K562 (cell line): ENCODE data around the gene TIMM50. TPM values are rescaled to one million over a fixed set of nuclear protein-coding genes. Genes with fewer than 3 reads are reported as not detected.

ENCODE experiments used
- ATAC-seq: fragments of 200-7000 bp; cut with Tn5 transposase; 3 replicates; pipeline ENCODE4 v1.9.1; 2020; ENCODE audit warnings: moderate library complexity
- BruUV-seq: library from RNA; stranded (reverse); fragments of 400-500 nt; replicated peaks from 2 replicates; lab custom pipeline; 2021; lab: Mats Ljungman, UMichigan
- CTCF ChIA-PET: fragments of 300-600 bp; formaldehyde crosslinking; extraction: SDS; loops from one replicate; lab custom pipeline; 2021; ENCODE audit warnings: low intra/inter-chr PET ratio; lab: Yijun Ruan, JAX
- POLR2A ChIA-PET: fragments of 300-600, 350-650 bp; sonication (Branson Sonifier 250); formaldehyde crosslinking; extraction: SDS; loops from one replicate; lab custom pipeline; 2021; ENCODE audit warnings: antibody characterized with exemption, inconsistent platforms; lab: Yijun Ruan, JAX
- DNase-seq, 4 experiments: peaks; one replicate each; pipeline versions ENCODE4 v3.0.0 to v3.0.0-alpha.2; 2011 to 2018; ENCODE audit warnings: low spot score in 3 of 4, mixed read lengths in 3 of 4; ENCODE audit errors: extremely low read depth in 1 of 4
- FAIRE-seq: peaks from 2 replicates; lab custom pipeline; 2011; peaks lifted over from hg19 to GRCh38; lab: Jason Lieb, UNC
- H2AFZ ChIP-seq: 2 replicates; pipeline ENCODE4 v1.6.0; 2011; ENCODE audit warnings: low read depth, low read length, control low read depth, inconsistent platforms
- H3K27ac ChIP-seq: fragments of 200-600 bp; 3 replicates; pipeline ENCODE4 v1.8.0; 2011; ENCODE audit warnings: low read depth, mild to moderate bottlenecking, control low read depth, inconsistent platforms, low read length, moderate library complexity, mixed read lengths; ENCODE audit errors: extremely low read depth
- H3K27me3 ChIP-seq, 2 experiments: fragments of 300-600 bp in 1 of 2; 2 replicates in 1 of 2; 3 replicates in 1 of 2; pipeline versions ENCODE4 v1.6.0 to v1.8.0; 2011; ENCODE audit warnings: inconsistent platforms in 2 of 2, low read length in 2 of 2, mild to moderate bottlenecking in 1 of 2, mixed read lengths in 1 of 2, moderate library complexity in 1 of 2; ENCODE audit not compliant: control insufficient read depth in 2 of 2, insufficient read depth in 2 of 2
- H3K36me3 ChIP-seq: fragments of 300-600 bp; 3 replicates; pipeline ENCODE4 v1.8.0; 2011; ENCODE audit warnings: mild to moderate bottlenecking, low read length, inconsistent platforms; ENCODE audit not compliant: control insufficient read depth, insufficient read depth
- H3K4me1 ChIP-seq, 2 experiments: fragments of 200-600 bp in 1 of 2; replicated peaks in 1 of 2; 2 replicates in 1 of 2; 3 replicates in 1 of 2; pipeline versions ENCODE4 v1.5.1 to v1.8.0; 2011; ENCODE audit warnings: inconsistent platforms in 2 of 2, low read length in 2 of 2, mild to moderate bottlenecking in 1 of 2, mixed read lengths in 1 of 2, moderate library complexity in 1 of 2; ENCODE audit not compliant: control insufficient read depth in 2 of 2, insufficient read depth in 2 of 2
- H3K4me2 ChIP-seq: 2 replicates; pipeline ENCODE4 v1.6.1; 2011; ENCODE audit warnings: low read length, control low read depth, inconsistent platforms, mixed read lengths; ENCODE audit not compliant: insufficient read depth
- H3K4me3 ChIP-seq: fragments of 200-600 bp; sonication (generic), shearing (Covaris generic); 2 replicates; pipeline ENCODE4 v1.5.1; 2016; ENCODE audit warnings: control low read depth, inconsistent platforms
- H3K79me2 ChIP-seq: fragments of 200-600 bp; 3 replicates; pipeline ENCODE4 v1.8.0; 2011; ENCODE audit warnings: low read length, inconsistent platforms; ENCODE audit not compliant: control insufficient read depth, insufficient read depth
- H3K9ac ChIP-seq, 2 experiments: 2 replicates each; pipeline versions ENCODE4 v1.6.0 to v1.6.1; 2011; ENCODE audit warnings: low read depth in 2 of 2, low read length in 2 of 2, control low read depth in 1 of 2, inconsistent platforms in 1 of 2, mild to moderate bottlenecking in 1 of 2, mixed read lengths in 1 of 2; ENCODE audit not compliant: insufficient read depth in 1 of 2
- H3K9me1 ChIP-seq: one replicate; pipeline ENCODE4 v1.6.0; 2011; ENCODE audit warnings: inconsistent platforms, mild to moderate bottlenecking, low read length, moderate library complexity; ENCODE audit not compliant: control insufficient read depth, insufficient read depth
- H3K9me3 ChIP-seq: replicated peaks from 2 replicates; pipeline ENCODE4 v1.5.1; 2011; ENCODE audit warnings: low read depth, low read length, inconsistent platforms; ENCODE audit not compliant: control insufficient read depth, insufficient read depth
- H4K20me1 ChIP-seq: replicated peaks from 2 replicates; pipeline ENCODE4 v1.6.1; 2011; ENCODE audit warnings: low read length, inconsistent platforms, mixed read lengths; ENCODE audit not compliant: control insufficient read depth, insufficient read depth
- CAMTA2 ChIP-seq: fragments of 250-450 bp; sonication (Bioruptor Pico); conservative IDR thresholded peaks from 2 replicates; pipeline ENCODE4 v1.5.1; 2022
- HNRNPL ChIP-seq: fragments of 200-400 bp; formaldehyde crosslinking; IDR thresholded peaks from 2 replicates; pipeline ENCODE4 v1.6.1; 2017; ENCODE audit warnings: low read depth, mild to moderate bottlenecking, low read length
- RBFOX2 ChIP-seq: fragments of 200-400 bp; formaldehyde crosslinking; IDR thresholded peaks from 2 replicates; pipeline ENCODE4 v1.6.1; 2017; ENCODE audit warnings: low read depth, mild to moderate bottlenecking, low read length, moderate library complexity
- STAG1 ChIP-seq: sonication (generic); formaldehyde crosslinking; IDR thresholded peaks from 2 replicates; pipeline ENCODE4 v1.5.0; 2020; ENCODE audit warnings: missing genetic modification reagents, borderline replicate concordance
- ZC3H11A ChIP-seq: IDR thresholded peaks from 2 replicates; pipeline ENCODE4 v1.6.1; 2012; ENCODE audit warnings: low read depth, low read length, improper control_type of control experiment
- ZSCAN29 ChIP-seq: fragments of 450-650 bp; IDR thresholded peaks from 2 replicates; pipeline ENCODE4 v1.6.1; 2017
- WGBS: fragments of 100-300 bp; shearing (Covaris generic); methylation state at CpG from one replicate; pipeline ENCODE4 v1.1.6; 2016; ENCODE audit warnings: low coverage, mixed read lengths; ENCODE audit not compliant: insufficient coverage; ENCODE audit errors: missing lambda C conversion rate; 5-methylcytosine and 5-hydroxymethylcytosine counted together
- in situ Hi-C: fragments of 300-500 bp; cut with MboI; formaldehyde crosslinking; loops from 4 replicates; pipeline ENCODE4 v1.15.0; 2018; ENCODE audit warnings: inconsistent platforms, mixed read lengths
- intact Hi-C: fragments of 100-400 bp; cut with micrococcal nuclease; formaldehyde crosslinking; loops from 2 replicates; pipeline ENCODE4 v1.14.2; 2022
- polyA plus RNA-seq, 8 experiments: library from polyadenylated mRNA; depleted of rRNA in 4 of 8; stranded (reverse) in 5 of 8; unstranded in 3 of 8; fragments of >200 nt; fragmentation: Nextera tagmentation in 2 of 8; fragmentation: Illumina TruSeq in 1 of 8; extraction: Ambion mirVana in 2 of 8; extraction: Trizol in 1 of 8; gene quantifications; 2 replicates each; pipeline versions ENCODE4 v1.2.1 to v1.2.3, GENCODE V29; 2011 to 2014; ENCODE audit warnings: inconsistent platforms in 1 of 8, missing spikeins in 1 of 8
- total RNA-seq, 7 experiments: library from RNA; depleted of rRNA in 6 of 7; stranded (reverse); fragments of >200 nt in 6 of 7; fragmentation: Illumina TruSeq in 2 of 7; extraction: Trizol in 2 of 7; gene quantifications; 2 replicates each; pipeline versions ENCODE4 v1.2.1 to v1.2.3, GENCODE V29; 2011 to 2021; ENCODE audit warnings: low replicate concordance in 1 of 7
- TF ChIP-seq, protein P1 (sequence below), 2 experiments: fragments of 450-650 bp in 1 of 2; sonication (generic) in 1 of 2; formaldehyde crosslinking in 1 of 2; IDR thresholded peaks; 2 replicates each; pipeline versions ENCODE4 v1.7.1 to v1.9.0; 2016 to 2022; ENCODE audit warnings: inconsistent platforms in 1 of 2, mild to moderate bottlenecking in 1 of 2, missing genetic modification reagents in 1 of 2
- TF ChIP-seq, protein P2 (sequence below): fragments of 450-650 bp; IDR thresholded peaks from 2 replicates; pipeline ENCODE4 v1.6.1; 2014; ENCODE audit warnings: low read depth, mild to moderate bottlenecking, moderate library complexity, borderline replicate concordance
- TF ChIP-seq, protein P3 (sequence below): fragments of 450-650 bp; formaldehyde crosslinking; conservative IDR thresholded peaks from 2 replicates; pipeline ENCODE4 v1.4.0; 2022; ENCODE audit warnings: mild to moderate bottlenecking, missing genetic modification characterization

The TIMM50 gene
- total and polyA plus RNA-seq, 9 of the 15 experiments (the other 6 are each of a cell fraction or from before 2014, with no cell fraction given) = 28.3 to 221 (median 170) TPM

DNA sequence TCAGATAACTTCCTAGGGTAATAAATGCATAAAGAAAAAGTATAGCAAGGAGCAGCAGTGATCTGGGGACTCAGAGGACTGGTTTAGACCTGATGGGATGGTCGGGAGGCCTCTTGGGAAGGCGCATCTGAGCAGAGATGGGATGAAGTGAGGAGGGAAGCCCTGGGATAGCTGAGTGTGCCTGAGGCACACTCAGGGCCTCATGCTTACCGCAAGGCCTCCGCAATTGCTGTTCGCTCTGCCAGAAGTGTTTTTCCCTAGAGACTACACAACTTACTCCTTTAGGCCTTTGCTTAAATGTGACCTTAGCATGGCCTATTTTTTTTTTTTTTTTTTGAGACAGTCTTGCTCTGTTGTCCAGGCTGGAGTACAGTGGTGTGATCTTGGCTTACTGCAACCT is 14.0 kb downstream of the TIMM50 start:
- ATAC-seq (no peak), DNase-seq (no peak), FAIRE-seq (no peak)
- Histone ChIP-seq H3K9me3 (no peaks in the 10 kb centered on the region), H4K20me1 (no peaks in the 10 kb centered on the region), H2AFZ (no peak overlapping the region), H3K36me3 (peaks cover 23% of the 10 kb centered on the region; the same call in 2 of the 3 replicates), H3K9ac (no peak overlapping the region; a peak in 1 of 4 replicates), H3K4me1 (peaks cover 6 to 20% of the 10 kb centered on the region in 2 experiments; a peak in 4 of 5 replicates), H3K9me1 (no peaks in the 10 kb centered on the region), H3K4me3 (no peak overlapping the region), H3K27me3 (no peaks in the 10 kb centered on the region), H3K79me2 (no peaks in the 10 kb centered on the region), H3K4me2 (no peak overlapping the region), H3K27ac (no peak overlapping the region)
- in situ Hi-C loops = no loop called here
- intact Hi-C loops = loop anchor here (5.0 kb wide), 1 partner anchor 178 kb away; no protein-coding TSS in a partner anchor
- POLR2A ChIA-PET = no interaction called here
- CTCF ChIA-PET = no interaction called here
- WGBS = 78% methylated on average over 4 of the region's 5 CpGs
- no TSS peak for BruUV-seq
- TF ChIP-seq CAMTA2 = no peak
- TF ChIP-seq, protein P1, sequence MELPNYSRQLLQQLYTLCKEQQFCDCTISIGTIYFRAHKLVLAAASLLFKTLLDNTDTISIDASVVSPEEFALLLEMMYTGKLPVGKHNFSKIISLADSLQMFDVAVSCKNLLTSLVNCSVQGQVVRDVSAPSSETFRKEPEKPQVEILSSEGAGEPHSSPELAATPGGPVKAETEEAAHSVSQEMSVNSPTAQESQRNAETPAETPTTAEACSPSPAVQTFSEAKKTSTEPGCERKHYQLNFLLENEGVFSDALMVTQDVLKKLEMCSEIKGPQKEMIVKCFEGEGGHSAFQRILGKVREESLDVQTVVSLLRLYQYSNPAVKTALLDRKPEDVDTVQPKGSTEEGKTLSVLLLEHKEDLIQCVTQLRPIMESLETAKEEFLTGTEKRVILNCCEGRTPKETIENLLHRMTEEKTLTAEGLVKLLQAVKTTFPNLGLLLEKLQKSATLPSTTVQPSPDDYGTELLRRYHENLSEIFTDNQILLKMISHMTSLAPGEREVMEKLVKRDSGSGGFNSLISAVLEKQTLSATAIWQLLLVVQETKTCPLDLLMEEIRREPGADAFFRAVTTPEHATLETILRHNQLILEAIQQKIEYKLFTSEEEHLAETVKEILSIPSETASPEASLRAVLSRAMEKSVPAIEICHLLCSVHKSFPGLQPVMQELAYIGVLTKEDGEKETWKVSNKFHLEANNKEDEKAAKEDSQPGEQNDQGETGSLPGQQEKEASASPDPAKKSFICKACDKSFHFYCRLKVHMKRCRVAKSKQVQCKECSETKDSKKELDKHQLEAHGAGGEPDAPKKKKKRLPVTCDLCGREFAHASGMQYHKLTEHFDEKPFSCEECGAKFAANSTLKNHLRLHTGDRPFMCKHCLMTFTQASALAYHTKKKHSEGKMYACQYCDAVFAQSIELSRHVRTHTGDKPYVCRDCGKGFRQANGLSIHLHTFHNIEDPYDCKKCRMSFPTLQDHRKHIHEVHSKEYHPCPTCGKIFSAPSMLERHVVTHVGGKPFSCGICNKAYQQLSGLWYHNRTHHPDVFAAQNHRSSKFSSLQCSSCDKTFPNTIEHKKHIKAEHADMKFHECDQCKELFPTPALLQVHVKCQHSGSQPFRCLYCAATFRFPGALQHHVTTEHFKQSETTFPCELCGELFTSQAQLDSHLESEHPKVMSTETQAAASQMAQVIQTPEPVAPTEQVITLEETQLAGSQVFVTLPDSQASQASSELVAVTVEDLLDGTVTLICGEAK (IDR thresholded peaks at IDR 0.05) = no peak
- TF ChIP-seq, protein P1 (CRISPR knock-in tag; IDR thresholded peaks at IDR 0.05) = no peak
- no peak for TF ChIP-seq ZSCAN29
- TF ChIP-seq ZC3H11A = no peak
- TF ChIP-seq RBFOX2 = no peak
- TF ChIP-seq STAG1 (CRISPR knock-in tag) = no peak
- TF ChIP-seq, protein P2, sequence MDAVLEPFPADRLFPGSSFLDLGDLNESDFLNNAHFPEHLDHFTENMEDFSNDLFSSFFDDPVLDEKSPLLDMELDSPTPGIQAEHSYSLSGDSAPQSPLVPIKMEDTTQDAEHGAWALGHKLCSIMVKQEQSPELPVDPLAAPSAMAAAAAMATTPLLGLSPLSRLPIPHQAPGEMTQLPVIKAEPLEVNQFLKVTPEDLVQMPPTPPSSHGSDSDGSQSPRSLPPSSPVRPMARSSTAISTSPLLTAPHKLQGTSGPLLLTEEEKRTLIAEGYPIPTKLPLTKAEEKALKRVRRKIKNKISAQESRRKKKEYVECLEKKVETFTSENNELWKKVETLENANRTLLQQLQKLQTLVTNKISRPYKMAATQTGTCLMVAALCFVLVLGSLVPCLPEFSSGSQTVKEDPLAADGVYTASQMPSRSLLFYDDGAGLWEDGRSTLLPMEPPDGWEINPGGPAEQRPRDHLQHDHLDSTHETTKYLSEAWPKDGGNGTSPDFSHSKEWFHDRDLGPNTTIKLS = no peak
- TF ChIP-seq HNRNPL = no peak
- TF ChIP-seq, protein P3, sequence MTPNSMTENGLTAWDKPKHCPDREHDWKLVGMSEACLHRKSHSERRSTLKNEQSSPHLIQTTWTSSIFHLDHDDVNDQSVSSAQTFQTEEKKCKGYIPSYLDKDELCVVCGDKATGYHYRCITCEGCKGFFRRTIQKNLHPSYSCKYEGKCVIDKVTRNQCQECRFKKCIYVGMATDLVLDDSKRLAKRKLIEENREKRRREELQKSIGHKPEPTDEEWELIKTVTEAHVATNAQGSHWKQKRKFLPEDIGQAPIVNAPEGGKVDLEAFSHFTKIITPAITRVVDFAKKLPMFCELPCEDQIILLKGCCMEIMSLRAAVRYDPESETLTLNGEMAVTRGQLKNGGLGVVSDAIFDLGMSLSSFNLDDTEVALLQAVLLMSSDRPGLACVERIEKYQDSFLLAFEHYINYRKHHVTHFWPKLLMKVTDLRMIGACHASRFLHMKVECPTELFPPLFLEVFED (CRISPR knock-in tag) = no peak
